RWPE2 (cell line): Measurements from ENCODE around the gene WWC2.

Experiments used
- ATAC-seq: fragments of 200-7000 bp; cut with Tn5 transposase; 3 replicates; pipeline ENCODE4 v1.9.1; 2021; ENCODE audit warnings: low read depth
- DNase-seq: peaks from one replicate; pipeline ENCODE4 v3.0.0-alpha.2; 2020; ENCODE audit warnings: low spot score
- H3K27ac ChIP-seq: fragments of 450-650 bp; 2 replicates; pipeline ENCODE4 v1.5.1; 2017; ENCODE audit warnings: mild to moderate bottlenecking; ENCODE audit not compliant: poor library complexity, severe bottlenecking
- H3K27me3 ChIP-seq: fragments of 250-450 bp; sonication (Bioruptor Pico); 2 replicates; pipeline ENCODE4 v1.5.1; 2021; ENCODE audit warnings: mild to moderate bottlenecking, moderate library complexity; ENCODE audit not compliant: insufficient read depth, poor library complexity, severe bottlenecking
- H3K36me3 ChIP-seq: fragments of 250-450 bp; sonication (Bioruptor Pico); 2 replicates; pipeline ENCODE4 v1.5.1; 2020; ENCODE audit warnings: low read depth, mild to moderate bottlenecking, moderate library complexity
- H3K4me1 ChIP-seq: fragments of 250-450 bp; sonication (Bioruptor Pico); 2 replicates; pipeline ENCODE4 v1.5.1; 2021; ENCODE audit warnings: mild to moderate bottlenecking, moderate library complexity; ENCODE audit not compliant: insufficient read depth, poor library complexity, severe bottlenecking
- H3K4me3 ChIP-seq: fragments of 250-450 bp; sonication (Bioruptor Pico); 2 replicates; pipeline ENCODE4 v1.5.1; 2021; ENCODE audit warnings: mild to moderate bottlenecking, moderate library complexity; ENCODE audit not compliant: severe bottlenecking
- H3K9me3 ChIP-seq: fragments of 250-450 bp; sonication (Bioruptor Pico); 2 replicates; pipeline ENCODE4 v1.5.1; 2021; ENCODE audit warnings: mild to moderate bottlenecking, moderate library complexity; ENCODE audit not compliant: severe bottlenecking
- CTCF ChIP-seq: fragments of 450-650 bp; IDR thresholded peaks from one replicate; pipeline ENCODE4 v1.5.1; 2017; ENCODE audit warnings: mild to moderate bottlenecking, moderate library complexity; ENCODE audit not compliant: poor library complexity, severe bottlenecking

WWC2 gene

GRCh38 chr4:183132081-183132480, 33.0 kb downstream of the WWC2 start:
- H3K27ac ChIP-seq, result peak overlapping the region; percentile 62
- H3K4me1 ChIP-seq, result peaks cover 21% of the 10 kb centered on the region
- no peaks in the 10 kb centered on the region for H3K9me3 ChIP-seq
- ATAC-seq (no peak), DNase-seq (no peak)
- TF ChIP-seq CTCF, result no peak
- no peaks in the 10 kb centered on the region for H3K27me3 ChIP-seq
- H3K4me3 ChIP-seq, result no peak overlapping the region
- H3K36me3 ChIP-seq, result 0 out of 2 replicates have a peak, but pooled peaks cover 2% of the 10 kb centered on the region

GRCh38 chr4:183132865-183133264, 33.8 kb downstream of the WWC2 start:
- Histone ChIP-seq H3K36me3 (no peaks in the 10 kb centered on the region), H3K27me3 (no peaks in the 10 kb centered on the region), H3K27ac (no peak overlapping the region), H3K9me3 (no peaks in the 10 kb centered on the region), H3K4me3 (no peak overlapping the region), H3K4me1 (peaks cover 21% of the 10 kb centered on the region)
- DNase-seq (no peak), ATAC-seq (no peak)
- TF ChIP-seq CTCF, result no peak

GRCh38 chr4:183136855-183137254, 37.8 kb downstream of the WWC2 start:
- TF ChIP-seq CTCF, result no peak
- no peak for DNase-seq
- Histone ChIP-seq H3K27me3 (no peaks in the 10 kb centered on the region), H3K4me1 (peaks cover 11% of the 10 kb centered on the region), H3K9me3 (no peaks in the 10 kb centered on the region), H3K36me3 (no peaks in the 10 kb centered on the region), H3K27ac (no peak overlapping the region), H3K4me3 (no peak overlapping the region)
- 0 out of 3 replicates have a peak, but pooled peaks have one; percentile 41 for ATAC-seq

GRCh38 chr4:183139058-183139750, 40.1 kb downstream of the WWC2 start:
- H3K9me3 ChIP-seq, result no peaks in the 10 kb centered on the region
- ATAC-seq (no peak), DNase-seq (no peak)
- H3K4me3 ChIP-seq, result no peak overlapping the region
- H3K27ac ChIP-seq, result no peak overlapping the region
- no peaks in the 10 kb centered on the region for H3K27me3 ChIP-seq
- no peak for TF ChIP-seq CTCF
- H3K4me1 ChIP-seq, result peaks cover 22% of the 10 kb centered on the region
- H3K36me3 ChIP-seq, result no peaks in the 10 kb centered on the region

- Histone ChIP-seq H3K27ac (peak overlapping the region; percentile 78), H3K27me3 (no peaks in the 10 kb centered on the region), H3K4me1 (peaks cover 22% of the 10 kb centered on the region), H3K4me3 (no peak overlapping the region), H3K36me3 (no peaks in the 10 kb centered on the region), H3K9me3 (no peaks in the 10 kb centered on the region)
- DNase-seq (no peak), ATAC-seq (no peak)
- TF ChIP-seq CTCF, result no peak
Observed at GRCh38 chr4:183139972-183140570, 41.0 kb downstream of the WWC2 start.
